Activated gamma-delta T cell treated with anti-CD3 and anti-CD28 coated beads, Interleukin-2, amount 50 U/mL, for 16 hours (primary cell): ENCODE results near the gene SLC9A4.

ENCODE experiments used
- DNase-seq: peaks from one replicate; pipeline ENCODE4 v3.0.0-alpha.2; 2020; ENCODE audit warnings: low read depth

The SLC9A4 gene, protein sequence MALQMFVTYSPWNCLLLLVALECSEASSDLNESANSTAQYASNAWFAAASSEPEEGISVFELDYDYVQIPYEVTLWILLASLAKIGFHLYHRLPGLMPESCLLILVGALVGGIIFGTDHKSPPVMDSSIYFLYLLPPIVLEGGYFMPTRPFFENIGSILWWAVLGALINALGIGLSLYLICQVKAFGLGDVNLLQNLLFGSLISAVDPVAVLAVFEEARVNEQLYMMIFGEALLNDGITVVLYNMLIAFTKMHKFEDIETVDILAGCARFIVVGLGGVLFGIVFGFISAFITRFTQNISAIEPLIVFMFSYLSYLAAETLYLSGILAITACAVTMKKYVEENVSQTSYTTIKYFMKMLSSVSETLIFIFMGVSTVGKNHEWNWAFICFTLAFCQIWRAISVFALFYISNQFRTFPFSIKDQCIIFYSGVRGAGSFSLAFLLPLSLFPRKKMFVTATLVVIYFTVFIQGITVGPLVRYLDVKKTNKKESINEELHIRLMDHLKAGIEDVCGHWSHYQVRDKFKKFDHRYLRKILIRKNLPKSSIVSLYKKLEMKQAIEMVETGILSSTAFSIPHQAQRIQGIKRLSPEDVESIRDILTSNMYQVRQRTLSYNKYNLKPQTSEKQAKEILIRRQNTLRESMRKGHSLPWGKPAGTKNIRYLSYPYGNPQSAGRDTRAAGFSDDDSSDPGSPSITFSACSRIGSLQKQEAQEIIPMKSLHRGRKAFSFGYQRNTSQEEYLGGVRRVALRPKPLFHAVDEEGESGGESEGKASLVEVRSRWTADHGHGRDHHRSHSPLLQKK

DNA sequence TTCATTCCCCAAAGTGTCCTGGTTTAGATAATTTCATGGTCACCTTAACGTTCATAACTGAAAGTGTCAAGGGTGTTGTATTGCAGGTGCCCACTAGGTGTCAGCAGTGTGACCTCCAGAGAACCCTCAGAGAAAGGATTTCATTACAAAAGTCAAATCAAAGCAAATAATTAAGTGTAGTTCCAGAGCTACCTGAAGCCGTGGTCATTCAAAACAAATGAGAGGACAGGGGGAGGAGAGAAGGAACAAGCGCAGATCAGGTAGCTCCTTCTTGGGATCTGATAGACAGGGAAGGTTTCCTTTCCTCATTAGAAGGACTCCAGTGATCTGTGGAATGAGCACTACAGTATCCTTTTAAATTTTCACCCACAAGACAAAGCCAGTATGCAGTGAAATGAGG, at the start of gene SLC9A4:
Gene SLC9A4, plus strand, starts transcription at position 207 of the 400 bp plus-strand sequence. CDS start 534 bp downstream, outside the sequence.
- DNase-seq, result peak; percentile 38

DNA sequence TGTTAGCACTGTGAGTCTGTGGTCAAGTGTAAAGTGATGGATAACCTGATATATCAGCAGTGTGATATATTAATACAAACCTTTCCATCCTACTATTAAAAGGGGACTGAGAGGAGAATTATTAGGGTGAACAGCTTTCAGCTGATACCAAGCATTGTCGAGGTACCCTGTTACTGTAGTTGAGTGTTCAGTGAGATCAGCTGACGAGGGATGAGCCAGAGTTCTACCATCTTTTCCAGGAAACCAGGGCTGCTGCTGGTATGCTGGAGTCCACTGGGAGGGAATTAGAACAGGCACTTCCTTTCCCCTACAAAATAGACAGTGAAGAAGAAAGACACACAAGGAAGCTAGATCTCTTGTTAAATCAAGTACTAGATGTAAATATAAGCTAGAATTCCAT, 49.7 kb upstream of the SLC9A4 start:
- no peak for DNase-seq

DNA sequence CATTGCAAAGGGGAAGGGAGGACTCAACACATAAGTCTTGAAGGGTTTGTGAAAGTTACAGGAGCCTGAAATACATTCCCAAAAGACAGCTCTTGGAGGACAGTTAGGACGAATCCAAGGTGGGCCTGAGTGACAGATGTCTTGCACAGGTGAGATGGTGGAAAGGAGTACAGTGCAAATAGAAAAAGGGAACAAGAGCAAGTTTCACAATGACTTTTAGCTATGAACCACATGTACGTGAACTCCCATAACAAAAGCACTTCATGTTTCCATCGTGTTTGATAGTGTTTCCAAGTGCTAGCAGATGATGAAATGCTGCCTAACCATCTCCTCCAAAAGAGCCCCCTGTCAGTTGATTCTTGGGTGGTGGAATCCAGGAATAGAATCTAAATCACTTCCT, 48.3 kb upstream of the SLC9A4 start:
- DNase-seq, result no peak

DNA sequence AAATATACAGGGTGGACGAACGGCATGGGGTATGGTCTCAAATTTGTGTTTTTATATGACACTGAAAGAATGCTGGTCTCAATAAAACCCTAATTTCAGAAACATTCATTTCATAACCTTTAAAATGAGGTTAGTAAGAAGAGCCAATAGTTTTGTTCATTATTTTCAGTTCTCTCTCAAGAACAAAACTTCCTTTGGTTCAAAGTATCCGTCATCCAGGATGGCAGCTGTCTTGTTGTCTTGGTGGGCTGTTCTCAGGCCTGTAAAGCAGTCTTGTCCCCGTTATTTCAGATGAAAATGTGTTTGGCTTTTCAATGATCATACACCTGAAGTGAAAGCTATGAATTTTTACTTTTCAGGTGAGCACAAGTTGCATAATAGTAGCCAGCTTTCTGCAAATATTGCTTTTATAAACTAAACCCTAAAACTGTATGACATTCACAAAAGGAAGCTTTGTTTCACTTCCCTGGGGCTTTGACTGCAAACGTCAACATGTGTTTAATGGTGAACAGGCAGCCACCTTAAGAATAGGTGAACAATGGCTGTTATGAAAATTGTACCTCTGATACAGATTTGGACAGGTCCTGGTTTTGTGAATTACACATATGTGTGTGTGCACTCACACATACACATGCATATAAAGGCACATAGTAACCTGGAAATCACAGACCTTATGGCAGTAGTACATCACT, 47.4 kb upstream of the SLC9A4 start:
- DNase-seq, result no peak

DNA sequence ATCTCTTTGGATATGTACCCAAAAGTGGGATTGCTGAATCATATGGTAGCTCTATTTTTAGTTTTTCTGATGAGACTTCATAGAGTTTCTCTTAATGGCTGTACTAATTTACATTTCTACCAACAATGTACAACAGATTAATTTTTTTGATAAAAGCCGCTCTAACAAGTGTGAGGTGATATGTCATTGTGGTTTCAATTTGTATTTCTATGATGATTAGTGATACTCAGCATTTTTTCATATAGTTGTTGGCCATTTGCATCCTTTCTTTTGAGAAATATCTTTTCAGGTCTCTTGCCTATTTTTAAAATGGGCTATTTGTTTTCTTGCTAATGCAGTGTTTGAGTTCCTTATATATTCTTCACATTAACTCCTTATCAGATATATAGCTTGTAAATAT, 45.8 kb upstream of the SLC9A4 start:
- DNase-seq, result no peak

DNA sequence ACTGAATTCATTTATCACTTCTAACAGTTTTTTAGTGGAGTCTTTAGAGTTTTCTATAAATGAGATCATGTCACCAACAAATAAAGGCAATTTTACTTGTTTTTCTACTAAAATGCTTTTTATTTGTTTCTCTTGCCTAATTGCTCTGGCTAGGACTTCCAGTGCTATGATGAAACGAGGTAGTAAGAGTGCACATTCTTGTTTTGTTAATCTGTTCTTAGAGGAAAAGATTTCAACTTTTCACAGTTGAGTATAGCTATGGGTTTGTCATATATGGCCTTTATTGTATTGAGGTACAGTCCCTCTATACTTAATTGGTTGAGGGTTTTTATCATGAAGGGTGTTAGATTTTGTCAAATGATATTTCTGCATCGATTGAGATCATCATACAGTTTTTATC, 44.5 kb upstream of the SLC9A4 start:
- no peak for DNase-seq

DNA sequence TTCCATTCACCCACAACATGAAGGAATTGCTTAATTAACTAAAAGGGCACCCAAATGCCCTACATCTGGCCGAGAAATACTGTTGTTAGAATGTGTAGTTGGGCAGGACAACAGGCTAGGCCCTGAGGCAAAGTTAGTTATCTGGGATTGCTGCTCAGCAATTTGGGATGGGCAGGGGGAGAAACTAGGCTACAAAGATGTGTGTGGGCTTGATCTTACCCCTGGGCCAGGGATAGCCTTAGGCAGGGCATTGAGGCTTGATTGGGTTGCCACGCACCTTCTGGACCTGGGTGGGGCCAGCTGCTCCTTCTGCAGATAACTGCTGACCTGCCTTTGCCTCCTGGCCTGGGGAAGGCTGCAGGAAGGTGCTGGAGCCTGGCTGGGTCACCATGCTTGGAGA, 40.6 kb upstream of the SLC9A4 start:
- DNase-seq, result no peak

DNA sequence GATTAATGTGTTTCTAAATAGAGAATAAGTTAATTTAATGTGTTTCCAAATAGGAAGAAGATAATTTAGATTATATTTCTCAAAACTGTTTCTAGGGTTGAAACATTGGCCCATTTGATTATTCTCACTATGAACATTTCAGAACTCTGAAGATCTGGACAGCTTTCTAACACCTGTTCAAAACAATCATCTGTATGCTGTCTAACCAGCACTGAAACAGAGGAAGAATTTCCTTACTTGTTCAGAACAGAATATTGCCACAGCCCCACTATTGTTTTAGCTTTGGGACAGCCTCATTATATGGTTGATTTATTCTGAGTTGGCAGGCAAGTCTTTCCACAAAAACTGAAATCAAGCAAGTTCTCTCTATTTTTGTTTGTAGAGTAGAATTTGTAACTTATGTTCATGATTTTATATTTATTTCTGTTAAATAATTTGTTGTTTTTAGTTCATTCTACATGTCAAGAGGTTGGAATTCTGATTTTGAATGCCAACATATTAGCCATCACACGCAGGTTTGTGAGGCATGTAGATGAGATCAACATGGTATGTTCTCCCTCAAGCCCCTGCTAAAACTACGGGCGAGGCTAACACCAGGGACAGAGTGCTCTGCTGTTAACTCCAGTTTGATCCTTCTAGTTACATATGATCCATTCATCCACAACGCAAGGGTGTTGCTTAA, 38.9 kb upstream of the SLC9A4 start:
- no peak for DNase-seq

DNA sequence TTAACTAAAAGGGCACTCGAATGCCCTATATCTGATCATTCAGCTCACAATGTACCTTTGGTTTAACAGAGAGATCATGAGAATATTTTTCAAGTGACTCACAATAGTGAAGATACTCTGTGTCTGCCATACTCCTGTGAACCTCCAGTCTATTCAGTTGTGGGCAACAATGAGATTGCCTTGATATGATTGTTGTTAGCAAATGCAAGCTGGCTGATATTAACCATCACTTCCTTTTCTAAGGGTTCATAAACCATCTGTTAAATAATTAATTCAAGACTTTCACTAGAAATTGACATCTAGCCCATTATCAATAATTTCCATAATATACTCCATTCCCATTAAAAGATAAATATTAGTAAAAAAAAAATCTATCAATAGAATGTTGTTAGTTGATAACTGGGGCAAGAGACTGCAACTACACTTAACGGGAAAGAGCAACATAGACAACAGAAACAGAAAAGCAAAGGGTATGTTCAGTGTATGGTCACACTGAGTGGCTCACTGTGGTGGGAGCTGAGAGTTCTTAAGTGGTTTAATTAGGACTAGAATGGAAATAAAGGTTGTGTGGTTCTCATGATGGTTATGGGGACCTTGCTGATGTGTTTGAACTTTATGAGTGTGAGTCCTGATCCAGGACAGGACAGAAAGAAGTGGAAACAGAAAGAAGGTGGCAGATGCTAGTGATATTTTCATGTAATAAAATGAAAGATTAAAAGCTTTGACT, 38.2 kb upstream of the SLC9A4 start:
- no peak for DNase-seq

DNA sequence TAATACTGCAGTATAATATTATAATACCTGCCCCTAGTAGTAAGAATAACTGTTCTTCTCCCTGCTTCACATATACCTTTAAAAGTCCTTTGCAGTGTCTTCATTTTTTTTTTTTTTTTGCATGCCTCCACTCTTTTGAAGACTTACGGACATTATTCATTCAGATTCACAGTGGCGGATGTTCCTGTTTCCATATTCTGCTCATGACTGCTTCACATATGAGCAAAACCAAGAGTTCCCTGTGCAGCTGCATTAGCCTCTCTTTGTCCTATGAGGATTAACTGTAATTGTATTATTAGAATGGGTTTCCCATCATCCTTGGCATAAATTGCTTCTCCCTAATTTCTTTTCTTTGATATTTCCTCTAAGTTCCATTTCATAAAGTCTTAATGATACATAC, 37.3 kb upstream of the SLC9A4 start:
- no peak for DNase-seq

DNA sequence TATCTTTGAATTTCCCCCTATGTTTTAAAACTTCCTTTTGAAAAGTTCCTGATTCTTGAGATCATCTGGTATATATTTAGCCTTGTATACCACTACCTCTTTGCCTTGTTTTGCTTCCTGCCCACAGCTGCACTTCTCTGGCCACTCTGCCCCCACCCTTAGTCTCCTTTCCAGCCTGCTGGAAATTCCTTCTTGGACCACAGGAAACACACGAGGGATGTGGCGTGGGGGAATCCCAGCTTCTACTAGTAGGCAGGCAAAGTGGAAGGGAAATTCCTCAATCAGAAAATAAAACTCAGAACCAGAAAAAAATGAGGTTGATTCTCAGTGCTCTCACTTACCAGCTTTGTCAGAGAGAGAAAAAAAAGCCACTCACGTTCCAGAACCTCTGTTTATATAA, 36.7 kb upstream of the SLC9A4 start:
- DNase-seq, result no peak

DNA sequence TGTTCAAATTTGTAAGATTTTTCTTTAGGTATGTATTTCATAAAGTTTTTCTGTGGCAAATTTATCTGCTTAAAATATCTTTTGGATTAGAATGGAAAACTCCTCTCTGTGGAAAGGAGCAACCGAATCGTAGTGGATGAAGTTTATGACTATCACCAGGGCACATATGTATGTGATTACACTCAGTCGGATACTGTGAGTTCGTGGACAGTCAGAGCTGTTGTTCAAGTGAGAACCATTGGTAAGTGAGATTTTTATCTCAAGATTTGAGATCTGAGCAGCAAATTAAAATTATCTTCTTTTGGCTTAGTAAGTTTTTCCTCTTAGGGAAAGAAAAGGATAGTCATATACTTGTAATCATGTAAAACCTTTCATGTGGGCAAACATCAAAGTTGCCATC, 35.9 kb upstream of the SLC9A4 start:
- no peak for DNase-seq

DNA sequence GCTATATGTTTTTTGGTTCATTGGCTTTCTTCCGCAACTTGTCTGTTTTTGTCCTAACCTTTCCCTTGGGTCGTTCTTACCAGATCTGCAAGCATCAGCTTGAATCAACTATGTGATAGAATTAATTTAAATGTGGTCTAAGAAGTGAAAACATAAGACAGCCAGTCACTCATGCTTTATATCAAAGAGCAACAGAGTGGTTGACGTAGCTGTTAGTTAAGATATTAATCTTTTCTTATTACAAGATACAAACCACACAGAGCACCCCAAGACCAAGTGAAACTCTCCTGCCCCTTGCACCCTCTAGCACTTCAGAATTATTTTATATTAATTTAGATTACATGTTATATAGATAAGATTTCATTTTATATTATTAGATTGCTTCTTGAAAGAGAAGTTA, 34.9 kb upstream of the SLC9A4 start:
- DNase-seq, result no peak

DNA sequence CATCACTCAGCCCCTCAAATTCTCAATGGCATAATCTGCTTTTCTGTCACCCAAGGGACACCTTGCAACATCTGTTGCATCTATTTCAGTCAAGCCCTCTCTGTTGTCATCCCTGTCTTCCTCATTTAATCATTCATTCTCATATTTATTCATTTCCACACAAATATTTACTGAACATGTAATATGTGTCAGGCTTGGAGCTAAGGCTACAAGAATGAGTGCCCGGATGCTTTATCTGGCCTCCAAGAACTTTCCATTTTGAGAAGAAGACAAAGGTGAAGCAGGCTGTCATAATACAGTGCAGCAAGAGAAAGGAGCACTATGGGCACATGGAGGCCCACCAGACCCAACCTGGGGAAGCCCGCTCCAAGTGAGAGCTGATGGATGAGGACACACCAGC, 34.4 kb upstream of the SLC9A4 start:
- no peak for DNase-seq

DNA sequence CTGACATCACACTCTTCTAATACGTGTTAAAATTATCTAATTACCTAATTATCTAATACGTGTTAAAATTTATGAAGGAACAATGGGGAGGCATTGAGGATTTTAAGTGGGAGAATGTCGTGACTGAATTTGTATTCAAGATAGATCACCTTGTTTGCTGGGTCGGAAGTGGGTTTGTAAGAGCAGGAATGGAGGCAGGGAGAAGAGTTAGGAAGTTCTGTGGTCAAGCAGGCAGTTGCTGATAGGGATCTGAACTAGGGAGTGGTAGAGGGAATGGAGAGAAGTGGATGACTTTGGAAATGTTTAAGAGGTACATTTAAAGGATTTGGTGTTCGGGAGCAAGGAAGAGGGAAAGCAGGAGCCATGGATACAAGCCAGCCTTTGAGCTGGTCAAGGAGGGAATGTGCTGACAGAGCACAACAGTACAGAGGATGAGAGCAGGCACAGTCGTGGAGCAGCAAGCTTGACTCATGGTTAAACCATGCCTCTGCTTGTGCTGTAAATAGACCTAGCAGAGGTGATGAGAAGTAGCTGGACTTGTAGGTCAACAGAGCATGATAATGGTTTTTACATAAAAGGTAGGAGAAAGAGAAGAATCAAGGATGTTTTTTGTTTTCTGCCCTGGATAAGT, 33.8 kb upstream of the SLC9A4 start:
- no peak for DNase-seq

DNA sequence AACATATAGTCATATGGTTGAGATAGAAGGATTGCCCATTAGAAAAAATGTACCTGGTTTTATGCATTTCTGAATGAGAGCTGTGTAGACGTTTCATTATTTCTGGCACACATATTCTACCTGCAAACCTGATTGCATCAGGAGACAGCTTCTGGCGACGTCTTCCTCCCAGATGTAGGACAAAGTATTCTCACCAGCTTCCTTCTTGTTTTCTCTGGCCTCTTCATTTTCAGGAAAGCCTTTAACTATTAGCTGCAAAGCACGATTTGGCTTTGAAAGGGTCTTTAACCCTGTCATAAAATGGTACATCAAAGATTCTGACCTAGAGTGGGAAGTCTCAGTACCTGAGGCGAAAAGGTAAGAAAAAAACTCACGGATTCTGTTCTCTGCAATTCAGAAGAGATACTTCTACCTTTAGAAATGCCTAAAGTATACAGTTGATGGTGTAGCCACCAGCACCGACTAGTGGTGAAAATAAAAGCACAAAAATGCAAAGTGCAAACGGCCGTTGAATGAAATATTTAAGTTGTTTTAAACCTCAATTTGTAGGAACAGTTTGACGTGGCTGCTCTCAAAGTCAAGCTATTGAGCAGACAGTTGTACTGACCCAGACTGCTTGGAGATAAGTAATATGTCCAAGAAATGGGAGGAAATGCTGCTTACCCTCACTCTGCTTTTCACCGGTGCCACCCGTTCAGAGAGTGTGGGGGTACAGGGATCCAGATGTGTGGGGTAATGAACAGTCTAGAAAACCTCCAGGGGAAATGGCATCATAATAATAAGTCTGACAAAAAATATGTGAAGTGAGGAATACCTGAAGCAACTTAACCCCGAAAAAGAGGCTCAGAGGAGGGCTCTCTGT, 29.8 kb upstream of the SLC9A4 start:
- DNase-seq, result peak; percentile 23

DNA sequence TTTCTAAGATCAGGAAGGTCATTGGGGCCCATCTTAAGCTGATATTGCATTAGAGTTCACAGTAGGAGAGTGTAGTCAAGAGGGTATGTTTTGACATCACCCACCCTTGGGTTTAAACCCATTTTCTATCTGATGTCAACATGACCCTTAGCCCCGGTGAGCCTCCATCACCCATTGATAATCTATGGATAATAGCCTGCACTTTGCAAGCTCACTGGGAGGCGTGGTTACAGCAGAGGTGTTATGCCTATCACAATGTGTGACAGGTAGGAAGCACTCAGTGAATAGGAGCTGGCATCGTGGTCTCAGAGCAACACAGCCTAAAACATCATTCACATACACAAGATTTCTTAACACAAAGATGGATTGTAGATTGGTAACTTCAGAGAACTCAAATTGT, 28.8 kb upstream of the SLC9A4 start:
- no peak for DNase-seq

DNA sequence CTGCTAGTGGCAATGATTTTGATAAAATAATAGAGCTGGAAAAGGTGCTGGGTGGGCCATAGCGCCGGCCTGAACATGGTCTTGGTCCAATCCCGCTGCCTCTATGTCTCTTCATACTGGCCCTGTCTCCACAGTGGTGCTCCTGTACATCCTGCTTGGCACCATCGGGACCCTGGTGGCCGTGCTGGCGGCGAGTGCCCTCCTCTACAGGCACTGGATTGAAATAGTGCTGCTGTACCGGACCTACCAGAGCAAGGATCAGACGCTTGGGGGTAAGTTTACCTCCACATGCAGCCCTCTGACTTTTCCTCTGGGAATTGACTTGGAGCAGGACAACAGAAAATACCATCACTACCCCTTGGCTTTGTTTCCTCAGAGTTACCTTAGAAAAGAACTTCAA, 26.1 kb upstream of the SLC9A4 start:
- DNase-seq, result no peak

DNA sequence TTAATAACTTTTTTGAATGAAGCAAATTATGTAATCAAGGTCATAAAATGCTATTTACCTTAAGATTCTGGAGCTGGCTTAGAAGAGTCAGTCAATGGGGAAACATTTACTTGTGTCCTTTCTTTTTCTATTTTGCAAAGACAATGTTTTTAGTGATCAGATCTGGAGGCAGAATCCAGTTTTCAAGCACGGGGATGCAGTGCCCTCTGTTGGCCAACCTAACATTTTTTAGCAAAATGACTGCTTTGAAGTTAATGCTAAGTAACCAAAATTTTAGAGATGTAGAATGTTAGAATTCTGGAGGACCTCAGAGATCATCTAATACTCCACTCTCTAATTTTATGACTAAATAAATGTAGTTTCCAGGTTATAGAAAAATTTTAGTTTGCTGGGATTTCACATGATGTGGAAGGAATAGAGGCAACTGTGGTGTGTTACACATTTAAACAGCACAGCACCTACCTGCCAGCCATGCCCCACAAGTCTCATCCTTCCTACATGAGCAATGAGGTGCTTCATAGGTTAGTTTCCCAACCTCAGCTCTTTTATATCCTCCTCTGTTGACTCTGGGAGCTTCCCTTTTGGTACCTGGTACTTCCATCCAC, 23.6 kb upstream of the SLC9A4 start:
- peak; percentile 41 for DNase-seq

DNA sequence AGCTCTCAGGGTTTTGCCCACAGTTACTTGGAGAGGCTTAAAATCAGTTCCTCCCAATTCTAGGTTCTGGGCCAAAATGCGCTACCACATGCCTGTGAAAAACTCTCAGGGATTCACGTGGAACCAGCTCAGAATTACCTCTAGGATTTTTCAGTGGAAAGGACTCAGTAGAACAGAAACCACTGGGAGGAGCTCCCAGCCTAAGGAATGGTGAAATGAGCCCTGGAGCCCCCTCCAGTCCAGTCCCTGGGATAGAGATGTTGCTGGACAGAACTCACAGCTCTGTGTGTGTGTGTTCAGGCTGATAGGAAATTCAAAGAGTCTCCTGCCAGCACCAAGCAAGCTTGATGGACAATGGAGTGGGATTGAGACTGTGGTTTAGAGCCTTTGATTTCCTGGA, 21.1 kb upstream of the SLC9A4 start:
- DNase-seq, result no peak
